ENCODE data around the gene HDAC1.

GRCh38 chr1:32255072-32256071 lies 36.5 kb upstream of the HDAC1 start:
- TF ChIP-seq CTCF (IDR thresholded peaks at IDR 0.05) = no peak
- TF ChIP-seq ZFX (IDR thresholded peaks at IDR 0.05; ENCODE audit: borderline replicate concordance) = no peak
